Measurements from ENCODE around the gene GATA3.

The GATA3 gene

GRCh38 chr10:8051109-8051821 lies 3.2 kb upstream of the GATA3 start:
- no peak for DNase-seq (ENCODE audit: low read depth)

- no peak for DNase-seq (ENCODE audit: low read depth)
Measured at GRCh38 chr10:8051851-8052257, 2.6 kb upstream of the GATA3 start.

GRCh38 chr10:8052341-8052955 lies 2.0 kb upstream of the GATA3 start:
- DNase-seq (ENCODE audit: low read depth): no peak

GRCh38 chr10:8052956-8053445 lies 1.5 kb upstream of the GATA3 start:
- no peak for DNase-seq (ENCODE audit: low read depth)

- peak; percentile 94 for DNase-seq (ENCODE audit: low read depth)
Measured at GRCh38 chr10:8053446-8054243, 843 bp upstream of the GATA3 start.

GRCh38 chr10:8054244-8054493 lies 319 bp upstream of the GATA3 start:
- DNase-seq (ENCODE audit: low read depth): no peak

- DNase-seq (ENCODE audit: low read depth): no peak
Measured at GRCh38 chr10:8055420-8056349, 1.2 kb downstream of the GATA3 start.

GRCh38 chr10:8056378-8056777 lies 1.9 kb downstream of the GATA3 start:
- DNase-seq (ENCODE audit: low read depth): no peak

GRCh38 chr10:8056871-8057331 lies 2.4 kb downstream of the GATA3 start:
- DNase-seq (ENCODE audit: low read depth): no peak

- no peak for DNase-seq (ENCODE audit: low read depth)
Measured at GRCh38 chr10:8057636-8058273, 3.3 kb downstream of the GATA3 start.

GRCh38 chr10:8058274-8059111 lies 4.0 kb downstream of the GATA3 start:
- no peak for DNase-seq (ENCODE audit: low read depth)

- no peak for DNase-seq (ENCODE audit: low read depth)
Measured at GRCh38 chr10:8059191-8059936, 4.9 kb downstream of the GATA3 start.

GRCh38 chr10:8060010-8060703 lies 5.7 kb downstream of the GATA3 start:
- DNase-seq (ENCODE audit: low read depth): no peak

GRCh38 chr10:8060704-8061121 lies 6.2 kb downstream of the GATA3 start:
- DNase-seq (ENCODE audit: low read depth): no peak

GRCh38 chr10:8061274-8062211 lies 7.1 kb downstream of the GATA3 start:
- no peak for DNase-seq (ENCODE audit: low read depth)

- DNase-seq (ENCODE audit: low read depth): no peak
Measured at GRCh38 chr10:8063128-8063908, 8.8 kb downstream of the GATA3 start.

GRCh38 chr10:8063935-8064334 lies 9.4 kb downstream of the GATA3 start:
- DNase-seq (ENCODE audit: low read depth): no peak

Data from stimulated activated CD4-positive, alpha-beta T cell treated with anti-CD3 and anti-CD28 coated beads, Interleukin-2, amount 100 ng/mL, for 4 hours (primary cell).